Measurements from ENCODE around the gene BCAR3. TPM values are rescaled to one million over a fixed set of nuclear protein-coding genes. Genes with fewer than 3 reads are reported as not detected.
"Not testable (repeated sequence)": the region's sequence is repeated elsewhere in the genome, so short reads cannot be mapped to it uniquely, and the experiment has no call there.

The BCAR3 gene
- total and polyA plus RNA-seq, 4 donors: 8.4 to 24.1 (median 16.0) TPM

- Histone ChIP-seq H3K27ac (ENCODE audit: low read depth in 1 of 2, low read length in 2 of 2) (no peak overlapping the region), H3K4me3 (ENCODE audit: low read length in 2 of 2) (no peak overlapping the region), H3K36me3 (ENCODE audit: control insufficient read depth in 1 of 2, insufficient read depth in 2 of 2, low read length in 1 of 2) (no peaks in the 10 kb centered on the region), H3K9me3 (ENCODE audit: control insufficient read depth, low read length) (no peaks in the 10 kb centered on the region), H3K4me1 (ENCODE audit: control insufficient read depth in 1 of 2, insufficient read depth in 2 of 2, low read length in 2 of 2) (no peaks in the 10 kb centered on the region), H3K27me3 (ENCODE audit: control insufficient read depth in 1 of 2, insufficient read depth in 2 of 2, low read length in 1 of 2) (no peaks in the 10 kb centered on the region)
- 85 to 88% methylated on average over 4 of the region's 4 CpGs for WGBS, 2 donors
- intact Hi-C loops (cut with DNase I): loop anchor here in 1 of 2 donors (5.0 kb wide), 1 partner anchor 42 kb away; no protein-coding TSS in a partner anchor
- ATAC-seq (ENCODE audit: low FRiP score) (no peak), DNase-seq (no peak)
Measured at GRCh38 chr1:93678946-93679480, 2.6 kb downstream of the BCAR3 start.

- no peak overlapping the region for H3K27ac ChIP-seq (ENCODE audit: low read depth in 1 of 2, low read length in 2 of 2)
- intact Hi-C loops (cut with DNase I): loop anchor here in 1 of 2 donors (5.0 kb wide), 1 partner anchor 41 kb away; no protein-coding TSS in a partner anchor
- H3K27me3 ChIP-seq (ENCODE audit: control insufficient read depth in 1 of 2, insufficient read depth in 2 of 2, low read length in 1 of 2): no peaks in the 10 kb centered on the region
- no peaks in the 10 kb centered on the region for H3K4me1 ChIP-seq (ENCODE audit: control insufficient read depth in 1 of 2, insufficient read depth in 2 of 2, low read length in 2 of 2)
- ATAC-seq (ENCODE audit: low FRiP score) (no peak), DNase-seq (no peak)
- H3K4me3 ChIP-seq (ENCODE audit: low read length in 2 of 2): no peak overlapping the region
- H3K9me3 ChIP-seq (ENCODE audit: control insufficient read depth, low read length): no peaks in the 10 kb centered on the region
- WGBS, 2 donors: 95 to 97% methylated on average over 3 of the region's 3 CpGs
- H3K36me3 ChIP-seq (ENCODE audit: control insufficient read depth in 1 of 2, insufficient read depth in 2 of 2, low read length in 1 of 2): no peaks in the 10 kb centered on the region
Measured at GRCh38 chr1:93678491-93678890, 3.1 kb downstream of the BCAR3 start.

GRCh38 chr1:93677729-93678128, 3.9 kb downstream of the BCAR3 start:
- DNase-seq: no peak
- no peak overlapping the region for H3K27ac ChIP-seq (ENCODE audit: low read depth in 1 of 2, low read length in 2 of 2)
- no peaks in the 10 kb centered on the region for H3K4me1 ChIP-seq (ENCODE audit: control insufficient read depth in 1 of 2, insufficient read depth in 2 of 2, low read length in 2 of 2)

GRCh38 chr1:93676427-93676826, 5.2 kb downstream of the BCAR3 start:
- 93 to 96% methylated on average over 6 of the region's 6 CpGs for WGBS, 2 donors
- intact Hi-C loops (cut with DNase I): loop anchor here in 1 of 2 donors (5.0 kb wide), 1 partner anchor 39 kb away; no protein-coding TSS in a partner anchor
- H3K4me3 ChIP-seq (ENCODE audit: low read length in 2 of 2): no peak overlapping the region
- no peaks in the 10 kb centered on the region for H3K36me3 ChIP-seq (ENCODE audit: control insufficient read depth in 1 of 2, insufficient read depth in 2 of 2, low read length in 1 of 2)
- H3K4me1 ChIP-seq (ENCODE audit: control insufficient read depth in 1 of 2, insufficient read depth in 2 of 2, low read length in 2 of 2): peaks cover 0 to 3% of the 10 kb centered on the region in 2 donors
- H3K27ac ChIP-seq (ENCODE audit: low read depth in 1 of 2, low read length in 2 of 2): no peak overlapping the region
- no peaks in the 10 kb centered on the region for H3K9me3 ChIP-seq (ENCODE audit: control insufficient read depth, low read length)
- ATAC-seq (ENCODE audit: low FRiP score): peak; percentile 3
- H3K27me3 ChIP-seq (ENCODE audit: control insufficient read depth in 1 of 2, insufficient read depth in 2 of 2, low read length in 1 of 2): no peaks in the 10 kb centered on the region
- DNase-seq: no peak

More at GRCh38 chr1:93677729-93678128, 3.9 kb downstream of the BCAR3 start:
- no peaks in the 10 kb centered on the region for H3K9me3 ChIP-seq (ENCODE audit: control insufficient read depth, low read length)
- ATAC-seq (ENCODE audit: low FRiP score): no peak
- H3K36me3 ChIP-seq (ENCODE audit: control insufficient read depth in 1 of 2, insufficient read depth in 2 of 2, low read length in 1 of 2): no peaks in the 10 kb centered on the region
- intact Hi-C loops (cut with DNase I): loop anchor here in 1 of 2 donors (5.0 kb wide), 1 partner anchor 40 kb away; no protein-coding TSS in a partner anchor
- 87 to 92% methylated on average over 1 of the region's 1 CpG for WGBS, 2 donors
- no peaks in the 10 kb centered on the region for H3K27me3 ChIP-seq (ENCODE audit: control insufficient read depth in 1 of 2, insufficient read depth in 2 of 2, low read length in 1 of 2)
- no peak overlapping the region for H3K4me3 ChIP-seq (ENCODE audit: low read length in 2 of 2)

GRCh38 chr1:93675931-93676330, 5.7 kb downstream of the BCAR3 start:
- intact Hi-C loops (cut with DNase I): loop anchor here in 1 of 2 donors (5.0 kb wide), 1 partner anchor 39 kb away; no protein-coding TSS in a partner anchor
- 50 to 56% methylated on average over 5 of the region's 5 CpGs for WGBS, 2 donors
- ATAC-seq (ENCODE audit: low FRiP score) (peak; percentile 15), DNase-seq (no peak)
- Histone ChIP-seq H3K9me3 (ENCODE audit: control insufficient read depth, low read length) (no peaks in the 10 kb centered on the region), H3K27ac (ENCODE audit: low read depth in 1 of 2, low read length in 2 of 2) (no peak overlapping the region), H3K27me3 (ENCODE audit: control insufficient read depth in 1 of 2, insufficient read depth in 2 of 2, low read length in 1 of 2) (no peaks in the 10 kb centered on the region), H3K4me1 (ENCODE audit: control insufficient read depth in 1 of 2, insufficient read depth in 2 of 2, low read length in 2 of 2) (peaks cover 0 to 3% of the 10 kb centered on the region in 2 donors), H3K36me3 (ENCODE audit: control insufficient read depth in 1 of 2, insufficient read depth in 2 of 2, low read length in 1 of 2) (no peaks in the 10 kb centered on the region), H3K4me3 (ENCODE audit: low read length in 2 of 2) (no peak overlapping the region)

GRCh38 chr1:93675271-93675670, 6.4 kb downstream of the BCAR3 start:
- Histone ChIP-seq H3K4me3 (ENCODE audit: low read length in 2 of 2) (no peak overlapping the region), H3K4me1 (ENCODE audit: control insufficient read depth in 1 of 2, insufficient read depth in 2 of 2, low read length in 2 of 2) (peaks cover 3% of the 10 kb centered on the region in 2 donors), H3K9me3 (ENCODE audit: control insufficient read depth, low read length) (no peaks in the 10 kb centered on the region), H3K27me3 (ENCODE audit: control insufficient read depth in 1 of 2, insufficient read depth in 2 of 2, low read length in 1 of 2) (no peaks in the 10 kb centered on the region), H3K36me3 (ENCODE audit: control insufficient read depth in 1 of 2, insufficient read depth in 2 of 2, low read length in 1 of 2) (no peaks in the 10 kb centered on the region), H3K27ac (ENCODE audit: low read depth in 1 of 2, low read length in 2 of 2) (peak overlapping the region in 1 of 2 donors; percentile 66)
- ATAC-seq (ENCODE audit: low FRiP score) (no peak), DNase-seq (no peak)
- intact Hi-C loops (cut with DNase I): loop anchor here in 1 of 2 donors (5.0 kb wide), 1 partner anchor 38 kb away; no protein-coding TSS in a partner anchor
- WGBS, 2 donors: 32 to 50% methylated on average over 3 of the region's 3 CpGs

- H3K27ac ChIP-seq (ENCODE audit: low read depth in 1 of 2, low read length in 2 of 2); H3K4me3 ChIP-seq (ENCODE audit: low read length in 2 of 2); ATAC-seq (ENCODE audit: low FRiP score); DNase-seq; intact Hi-C loops (cut with DNase I); H3K27me3 ChIP-seq (ENCODE audit: control insufficient read depth in 1 of 2, insufficient read depth in 2 of 2, low read length in 1 of 2); H3K4me1 ChIP-seq (ENCODE audit: control insufficient read depth in 1 of 2, insufficient read depth in 2 of 2, low read length in 2 of 2); H3K9me3 ChIP-seq (ENCODE audit: control insufficient read depth, low read length); H3K36me3 ChIP-seq (ENCODE audit: control insufficient read depth in 1 of 2, insufficient read depth in 2 of 2, low read length in 1 of 2): not testable (repeated sequence)
- WGBS, 2 donors: 89 to 91% methylated on average over 6 of the region's 6 CpGs
Measured at GRCh38 chr1:93674071-93674470, 7.6 kb downstream of the BCAR3 start.

- 93 to 96% methylated on average over 2 of the region's 2 CpGs for WGBS, 2 donors
- ATAC-seq (ENCODE audit: low FRiP score) (peak; percentile 53), DNase-seq (no peak)
- Histone ChIP-seq H3K9me3 (ENCODE audit: control insufficient read depth, low read length) (no peaks in the 10 kb centered on the region), H3K27me3 (ENCODE audit: control insufficient read depth in 1 of 2, insufficient read depth in 2 of 2, low read length in 1 of 2) (no peaks in the 10 kb centered on the region), H3K36me3 (ENCODE audit: control insufficient read depth in 1 of 2, insufficient read depth in 2 of 2, low read length in 1 of 2) (no peaks in the 10 kb centered on the region), H3K4me3 (ENCODE audit: low read length in 2 of 2) (no peak overlapping the region), H3K27ac (ENCODE audit: low read depth in 1 of 2, low read length in 2 of 2) (no peak overlapping the region), H3K4me1 (ENCODE audit: control insufficient read depth in 1 of 2, insufficient read depth in 2 of 2, low read length in 2 of 2) (peaks cover 3 to 5% of the 10 kb centered on the region in 2 donors)
- intact Hi-C loops (cut with DNase I): no loop called here
Measured at GRCh38 chr1:93673163-93673829, 8.3 kb downstream of the BCAR3 start.
